ENCODE data around the gene ELFN1.

GRCh38 chr7:1698201-1698600 lies 28.1 kb downstream of the ELFN1 start:
- no peak for TF ChIP-seq CTCF (IDR thresholded peaks at IDR 0.05)
- TF ChIP-seq POLR2A (IDR thresholded peaks at IDR 0.05) = no peak
